ENCODE data around the gene GLRA2. TPM values are rescaled to one million over a fixed set of nuclear protein-coding genes. Genes with fewer than 3 reads are reported as not detected.
"Not testable (repeated sequence)": the region's sequence is repeated elsewhere in the genome, so short reads cannot be mapped to it uniquely, and the experiment has no call there.

The GLRA2 gene
- total RNA-seq, 1 donor from 2014 or later, result not detected

- no peak for DNase-seq (ENCODE audit: low read depth, low spot score)
Observed at GRCh38 chrX:14590693-14591424, 61.5 kb downstream of the GLRA2 start.

GRCh38 chrX:14591976-14592375 lies 62.6 kb downstream of the GLRA2 start:
- no peak for DNase-seq (ENCODE audit: low read depth, low spot score)

- DNase-seq (ENCODE audit: low read depth, low spot score), result no peak
Observed at GRCh38 chrX:14594521-14594920, 65.2 kb downstream of the GLRA2 start.

GRCh38 chrX:14598330-14598729 lies 69.0 kb downstream of the GLRA2 start:
- no peak for DNase-seq (ENCODE audit: low read depth, low spot score)

- DNase-seq (ENCODE audit: low read depth, low spot score), result no peak
Observed at GRCh38 chrX:14607446-14607985, 78.2 kb downstream of the GLRA2 start.

GRCh38 chrX:14612450-14612849 lies 83.1 kb downstream of the GLRA2 start:
- DNase-seq (ENCODE audit: low read depth, low spot score), result not testable (repeated sequence)

- DNase-seq (ENCODE audit: low read depth, low spot score), result no peak
Observed at GRCh38 chrX:14616301-14616700, 87.0 kb downstream of the GLRA2 start.

GRCh38 chrX:14616836-14617235 lies 87.5 kb downstream of the GLRA2 start:
- no peak for DNase-seq (ENCODE audit: low read depth, low spot score)

- DNase-seq (ENCODE audit: low read depth, low spot score), result no peak
Observed at GRCh38 chrX:14618177-14618965, 89.0 kb downstream of the GLRA2 start.

GRCh38 chrX:14630733-14631132 lies 101.4 kb downstream of the GLRA2 start:
- DNase-seq (ENCODE audit: low read depth, low spot score), result no peak

GRCh38 chrX:14641681-14642655 lies 112.6 kb downstream of the GLRA2 start:
- no peak for DNase-seq (ENCODE audit: low read depth, low spot score)

GRCh38 chrX:14660970-14661369 lies 131.6 kb downstream of the GLRA2 start:
- DNase-seq (ENCODE audit: low read depth, low spot score), result no peak

- DNase-seq (ENCODE audit: low read depth, low spot score), result no peak
Observed at GRCh38 chrX:14670819-14671218, 141.5 kb downstream of the GLRA2 start.

GRCh38 chrX:14672611-14673172 lies 143.4 kb downstream of the GLRA2 start:
- DNase-seq (ENCODE audit: low read depth, low spot score), result no peak

- no peak for DNase-seq (ENCODE audit: low read depth, low spot score)
Observed at GRCh38 chrX:14673236-14673635, 143.9 kb downstream of the GLRA2 start.

- peak; percentile 10 for DNase-seq (ENCODE audit: low read depth, low spot score)
Observed at GRCh38 chrX:14673764-14674163, 144.4 kb downstream of the GLRA2 start.

GRCh38 chrX:14675500-14675899 lies 146.2 kb downstream of the GLRA2 start:
- no peak for DNase-seq (ENCODE audit: low read depth, low spot score)

- DNase-seq (ENCODE audit: low read depth, low spot score), result no peak
Observed at GRCh38 chrX:14676431-14676830, 147.1 kb downstream of the GLRA2 start.

- DNase-seq (ENCODE audit: low read depth, low spot score), result not testable (repeated sequence)
Observed at GRCh38 chrX:14688331-14688730, 159.0 kb downstream of the GLRA2 start.

- no peak for DNase-seq (ENCODE audit: low read depth, low spot score)
Observed at GRCh38 chrX:14690553-14690952, 161.2 kb downstream of the GLRA2 start.

- no peak for DNase-seq (ENCODE audit: low read depth, low spot score)
Observed at GRCh38 chrX:14694611-14695010, 165.3 kb downstream of the GLRA2 start.
